Lung (tissue), 12 donors: ENCODE results near the gene NFIA. TPM values are rescaled to one million over a fixed set of nuclear protein-coding genes. Genes with fewer than 3 reads are reported as not detected.

Experiments
- ATAC-seq: fragments of 200-7000 bp; cut with Tn5 transposase; one replicate; pipeline ENCODE4 v1.9.1; 2020; ENCODE audit warnings: moderate number of reproducible peaks; ENCODE audit not compliant: insufficient read depth, low FRiP score
- DNase-seq, 3 donors: peaks; one replicate each; pipeline ENCODE4 v3.0.0-alpha.2; 2013 to 2017
- H3K27ac ChIP-seq, 2 donors: one replicate each; pipeline ENCODE4 v1.5.1; 2013; ENCODE audit warnings: mild to moderate bottlenecking in 2 of 2, moderate library complexity in 2 of 2, control low read depth in 1 of 2, inconsistent platforms in 1 of 2, low read depth in 1 of 2, low read length in 1 of 2
- H3K27me3 ChIP-seq, 3 donors: one replicate each; pipeline ENCODE4 v1.5.1; 2013; ENCODE audit warnings: low read length in 2 of 3; ENCODE audit not compliant: control insufficient read depth in 3 of 3, insufficient read depth in 3 of 3
- H3K36me3 ChIP-seq, 4 donors: one replicate each; pipeline ENCODE4 v1.5.1; 2013; ENCODE audit warnings: low read length in 4 of 4, mild to moderate bottlenecking in 1 of 4, moderate library complexity in 1 of 4; ENCODE audit not compliant: control insufficient read depth in 4 of 4, insufficient read depth in 4 of 4
- H3K4me1 ChIP-seq, 5 donors: one replicate each; pipeline ENCODE4 v1.5.1; 2013; ENCODE audit warnings: low read length in 5 of 5, mild to moderate bottlenecking in 2 of 5, moderate library complexity in 1 of 5; ENCODE audit not compliant: control insufficient read depth in 5 of 5, insufficient read depth in 5 of 5
- H3K4me3 ChIP-seq: one replicate; pipeline ENCODE4 v1.5.1; 2013; ENCODE audit warnings: mild to moderate bottlenecking, control low read depth, moderate library complexity
- H3K9ac ChIP-seq, 2 donors: one replicate each; pipeline ENCODE4 v1.5.1; 2013; ENCODE audit warnings: low read length in 2 of 2, control low read depth in 1 of 2; ENCODE audit not compliant: insufficient read depth in 1 of 2
- H3K9me3 ChIP-seq, 4 donors: one replicate each; pipeline ENCODE4 v1.5.1; 2013; ENCODE audit warnings: low read length in 3 of 4, mild to moderate bottlenecking in 1 of 4, moderate library complexity in 1 of 4; ENCODE audit not compliant: control insufficient read depth in 4 of 4, insufficient read depth in 3 of 4
- WGBS, 2 donors: extraction: QIAGEN DNeasy Blood & Tissue Kit; methylation state at CpG; one replicate each; pipeline ENCODE4 v1.1.7; 2013; 5-methylcytosine and 5-hydroxymethylcytosine counted together
- polyA plus RNA-seq, 2 donors: library from polyadenylated mRNA; stranded (reverse); fragments of 200-250 nt; gene quantifications; one replicate each; pipeline ENCODE4 v1.2.1, GENCODE V29; 2013
- total RNA-seq, 2 donors: library from RNA; depleted of rRNA in 1 of 2; stranded (reverse); fragments of >200 nt in 1 of 2; gene quantifications; one replicate each; pipeline ENCODE4 v1.2.1, GENCODE V29; 2014 to 2021
- TF ChIP-seq, protein P1 (sequence below): IDR thresholded peaks from 2 replicates; pipeline ENCODE4 v1.5.1; 2012; ENCODE audit warnings: mild to moderate bottlenecking; ENCODE audit errors: control extremely low read depth, extremely low read depth
- donor health status: control.
- donor health status: control.
- donor health status: Bipolar disorder and iron deficiency.
- donor health status: healthy.
- donor health status: DM: yes; HTN: yes; CAD: no.

NFIA gene
- total and polyA plus RNA-seq, 4 donors: 3.0 to 63.4 (median 34.2) TPM

DNA sequence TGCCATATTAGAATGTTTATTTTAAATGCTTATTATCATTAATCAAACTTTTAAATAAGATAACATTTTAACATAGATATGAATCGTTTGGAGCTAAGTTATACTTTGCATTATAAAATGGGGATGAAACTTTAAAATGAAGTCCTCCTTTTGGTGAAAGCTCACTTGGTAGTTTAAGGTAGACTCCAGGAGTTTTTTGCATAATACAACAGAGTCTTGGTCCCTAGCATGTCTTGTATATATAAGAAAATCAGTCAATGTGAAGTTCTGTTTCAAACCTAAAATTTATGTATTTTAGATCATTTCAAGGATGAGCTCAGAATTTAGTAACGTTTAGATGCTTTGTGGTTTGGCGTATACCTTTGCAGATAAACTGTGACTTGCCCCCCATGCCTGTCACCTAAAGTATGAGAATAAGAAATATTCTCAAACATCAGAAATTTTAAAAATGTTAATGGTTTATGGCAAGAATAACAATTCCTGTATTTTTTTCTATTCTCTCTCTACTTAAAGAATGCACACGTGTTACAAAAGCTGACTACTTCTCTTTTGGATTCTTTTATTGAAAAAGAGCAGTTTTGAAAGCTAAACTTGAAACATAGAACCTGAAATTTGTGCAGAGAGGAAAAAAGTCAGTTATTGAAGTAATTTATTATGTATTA lies 3.8 kb downstream of the NFIA start:
- TF ChIP-seq, protein P1, sequence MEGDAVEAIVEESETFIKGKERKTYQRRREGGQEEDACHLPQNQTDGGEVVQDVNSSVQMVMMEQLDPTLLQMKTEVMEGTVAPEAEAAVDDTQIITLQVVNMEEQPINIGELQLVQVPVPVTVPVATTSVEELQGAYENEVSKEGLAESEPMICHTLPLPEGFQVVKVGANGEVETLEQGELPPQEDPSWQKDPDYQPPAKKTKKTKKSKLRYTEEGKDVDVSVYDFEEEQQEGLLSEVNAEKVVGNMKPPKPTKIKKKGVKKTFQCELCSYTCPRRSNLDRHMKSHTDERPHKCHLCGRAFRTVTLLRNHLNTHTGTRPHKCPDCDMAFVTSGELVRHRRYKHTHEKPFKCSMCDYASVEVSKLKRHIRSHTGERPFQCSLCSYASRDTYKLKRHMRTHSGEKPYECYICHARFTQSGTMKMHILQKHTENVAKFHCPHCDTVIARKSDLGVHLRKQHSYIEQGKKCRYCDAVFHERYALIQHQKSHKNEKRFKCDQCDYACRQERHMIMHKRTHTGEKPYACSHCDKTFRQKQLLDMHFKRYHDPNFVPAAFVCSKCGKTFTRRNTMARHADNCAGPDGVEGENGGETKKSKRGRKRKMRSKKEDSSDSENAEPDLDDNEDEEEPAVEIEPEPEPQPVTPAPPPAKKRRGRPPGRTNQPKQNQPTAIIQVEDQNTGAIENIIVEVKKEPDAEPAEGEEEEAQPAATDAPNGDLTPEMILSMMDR: no peak
- no peaks in the 10 kb centered on the region for H3K27me3 ChIP-seq
- peaks cover 0 to 57% (median 8%) of the 10 kb centered on the region in 5 donors for H3K4me1 ChIP-seq
- peak overlapping the region in 1 of 2 donors; percentile 79 for H3K9ac ChIP-seq
- H3K9me3 ChIP-seq: peaks cover 0 to 2% (median 0%) of the 10 kb centered on the region in 4 donors
- peaks cover 0 to 14% (median 8%) of the 10 kb centered on the region in 4 donors for H3K36me3 ChIP-seq
- no peak overlapping the region for H3K27ac ChIP-seq
- no peak overlapping the region for H3K4me3 ChIP-seq
- WGBS, 2 donors: 59 to 65% methylated on average over 4 of the region's 4 CpGs
- peak in 2 of 3 donors; percentile 21 to 65 for DNase-seq
- ATAC-seq: no peak

GRCh38 chr1:61087571-61087970 lies 5.2 kb downstream of the NFIA start:
- Histone ChIP-seq H3K27ac (no peak overlapping the region), H3K9ac (no peak overlapping the region), H3K36me3 (peaks cover 0 to 16% (median 8%) of the 10 kb centered on the region in 4 donors), H3K4me1 (peaks cover 0 to 58% (median 15%) of the 10 kb centered on the region in 5 donors), H3K27me3 (no peaks in the 10 kb centered on the region), H3K9me3 (peaks cover 0 to 2% (median 0%) of the 10 kb centered on the region in 4 donors), H3K4me3 (no peak overlapping the region)
- TF ChIP-seq, protein P1: no peak
- ATAC-seq (no peak), DNase-seq (no peak)
- 75 to 86% methylated on average over 3 of the region's 3 CpGs for WGBS, 2 donors

GRCh38 chr1:61088163-61088974 lies 6.0 kb downstream of the NFIA start:
- no peak overlapping the region for H3K4me3 ChIP-seq
- DNase-seq (no peak), ATAC-seq (no peak)
- WGBS, 2 donors: 96 to 99% methylated on average over 25 of the region's 25 CpGs
- H3K4me1 ChIP-seq: peaks cover 1 to 62% (median 15%) of the 10 kb centered on the region in 5 donors
- TF ChIP-seq, protein P1: no peak
- H3K9ac ChIP-seq: no peak overlapping the region
- H3K36me3 ChIP-seq: peaks cover 0 to 17% (median 8%) of the 10 kb centered on the region in 4 donors
- H3K9me3 ChIP-seq: peaks cover 0 to 2% (median 0%) of the 10 kb centered on the region in 4 donors
- no peaks in the 10 kb centered on the region for H3K27me3 ChIP-seq
- peak overlapping the region in 1 of 2 donors; percentile 35 for H3K27ac ChIP-seq
